Activated T-helper 2 cell treated with anti-CD3 and anti-CD28 coated beads, Interferon-gamma antibody, Interleukin-2, Interleukin-4, amounts not matched to agents 10 μg/mL and 5 μg/mL and 100 μg/mL, durations not matched to agents 14 hours and 24 hours and 36 hours (primary cell): ENCODE data around the gene FGF14. TPM values are rescaled to one million over a fixed set of nuclear protein-coding genes. Genes with fewer than 3 reads are reported as not detected.

Experiments
- DNase-seq: peaks from one replicate; pipeline ENCODE4 v3.0.0; 2021; ENCODE audit warnings: low spot score
- H3K27ac Mint-ChIP-seq: one replicate; pipeline ENCODE4 v1.8.0; 2021; ENCODE audit warnings: mixed read lengths
- H3K27me3 Mint-ChIP-seq: one replicate; pipeline ENCODE4 v1.8.0; 2021; ENCODE audit warnings: low read depth, mixed read lengths
- H3K36me3 Mint-ChIP-seq: one replicate; pipeline ENCODE4 v1.8.0; 2021; ENCODE audit warnings: low read depth, mixed read lengths
- H3K4me1 Mint-ChIP-seq: one replicate; pipeline ENCODE4 v1.8.0; 2021; ENCODE audit warnings: low read depth, mixed read lengths
- H3K4me3 Mint-ChIP-seq: one replicate; pipeline ENCODE4 v1.8.0; 2021; ENCODE audit warnings: low read depth, mild to moderate bottlenecking, moderate library complexity, mixed read lengths
- H3K9me3 Mint-ChIP-seq: one replicate; pipeline ENCODE4 v1.8.0; 2021; ENCODE audit warnings: mixed read lengths
- intact Hi-C: fragments of 100-400 bp; cut with micrococcal nuclease; formaldehyde crosslinking; loops from one replicate; pipeline ENCODE4 v1.15.1; 2023
- total RNA-seq: library from RNA; stranded (reverse); gene quantifications from 2 replicates; pipeline ENCODE4 v1.2.3, GENCODE V29; 2022

FGF14 gene
- total RNA-seq, 1 donor from 2014 or later = not detected

- Mint-ChIP-seq H3K27me3 (no peaks in the 10 kb centered on the region), H3K36me3 (no peaks in the 10 kb centered on the region), H3K9me3 (no peaks in the 10 kb centered on the region), H3K4me3 (no peak overlapping the region), H3K27ac (no peak overlapping the region), H3K4me1 (no peaks in the 10 kb centered on the region)
- intact Hi-C loops = no loop called here
- no peak for DNase-seq
These were observed 684.5 kb downstream of the FGF14 start for GRCh38 chr13:101717353-101717752.

- H3K4me1 Mint-ChIP-seq = no peaks in the 10 kb centered on the region
- DNase-seq = no peak
- H3K27me3 Mint-ChIP-seq = no peaks in the 10 kb centered on the region
- H3K9me3 Mint-ChIP-seq = no peaks in the 10 kb centered on the region
- no peak overlapping the region for H3K4me3 Mint-ChIP-seq
- no peak overlapping the region for H3K27ac Mint-ChIP-seq
- H3K36me3 Mint-ChIP-seq = no peaks in the 10 kb centered on the region
- intact Hi-C loops = no loop called here
These were observed 687.7 kb downstream of the FGF14 start for GRCh38 chr13:101714195-101714594.

- intact Hi-C loops = no loop called here
- DNase-seq = no peak
- no peaks in the 10 kb centered on the region for H3K27me3 Mint-ChIP-seq
These were observed 689.9 kb downstream of the FGF14 start for GRCh38 chr13:101712026-101712348.

GRCh38 chr13:101711307-101712025 is 690.4 kb downstream of the FGF14 start:
- DNase-seq = no peak
- Mint-ChIP-seq H3K27me3 (no peaks in the 10 kb centered on the region), H3K9me3 (no peaks in the 10 kb centered on the region), H3K4me1 (peaks cover 3% of the 10 kb centered on the region), H3K27ac (no peak overlapping the region), H3K36me3 (no peaks in the 10 kb centered on the region), H3K4me3 (no peak overlapping the region)
- intact Hi-C loops = no loop called here

More at GRCh38 chr13:101712026-101712348, 689.9 kb downstream of the FGF14 start:
- H3K4me3 Mint-ChIP-seq = no peak overlapping the region
- no peak overlapping the region for H3K27ac Mint-ChIP-seq
- no peaks in the 10 kb centered on the region for H3K4me1 Mint-ChIP-seq
- H3K9me3 Mint-ChIP-seq = no peaks in the 10 kb centered on the region
- H3K36me3 Mint-ChIP-seq = no peaks in the 10 kb centered on the region

GRCh38 chr13:101709952-101710351 is 691.9 kb downstream of the FGF14 start:
- Mint-ChIP-seq H3K27me3 (no peaks in the 10 kb centered on the region), H3K36me3 (no peaks in the 10 kb centered on the region), H3K4me3 (no peak overlapping the region), H3K9me3 (no peaks in the 10 kb centered on the region), H3K27ac (no peak overlapping the region), H3K4me1 (peaks cover 4% of the 10 kb centered on the region)
- DNase-seq = no peak
- intact Hi-C loops = no loop called here

GRCh38 chr13:101708115-101708514 is 693.7 kb downstream of the FGF14 start:
- peaks cover 4% of the 10 kb centered on the region for H3K4me1 Mint-ChIP-seq
- no peaks in the 10 kb centered on the region for H3K27me3 Mint-ChIP-seq
- intact Hi-C loops = no loop called here
- H3K4me3 Mint-ChIP-seq = no peak overlapping the region
- H3K9me3 Mint-ChIP-seq = no peaks in the 10 kb centered on the region
- DNase-seq = no peak
- H3K36me3 Mint-ChIP-seq = no peaks in the 10 kb centered on the region
- H3K27ac Mint-ChIP-seq = no peak overlapping the region

- H3K4me3 Mint-ChIP-seq = no peak overlapping the region
- no peaks in the 10 kb centered on the region for H3K27me3 Mint-ChIP-seq
- no peak for DNase-seq
- no peaks in the 10 kb centered on the region for H3K9me3 Mint-ChIP-seq
- intact Hi-C loops = no loop called here
- peaks cover 4% of the 10 kb centered on the region for H3K4me1 Mint-ChIP-seq
- H3K36me3 Mint-ChIP-seq = no peaks in the 10 kb centered on the region
- H3K27ac Mint-ChIP-seq = no peak overlapping the region
These were observed 694.2 kb downstream of the FGF14 start for GRCh38 chr13:101707659-101708058.

GRCh38 chr13:101706651-101707050 is 695.2 kb downstream of the FGF14 start:
- H3K36me3 Mint-ChIP-seq = no peaks in the 10 kb centered on the region
- no peaks in the 10 kb centered on the region for H3K27me3 Mint-ChIP-seq
- no peak overlapping the region for H3K4me3 Mint-ChIP-seq
- H3K9me3 Mint-ChIP-seq = no peaks in the 10 kb centered on the region
- H3K27ac Mint-ChIP-seq = no peak overlapping the region
- no peak for DNase-seq
- intact Hi-C loops = no loop called here
- H3K4me1 Mint-ChIP-seq = peaks cover 4% of the 10 kb centered on the region

GRCh38 chr13:101703838-101704237 is 698.0 kb downstream of the FGF14 start:
- no peaks in the 10 kb centered on the region for H3K9me3 Mint-ChIP-seq
- no peak for DNase-seq
- intact Hi-C loops = no loop called here
- no peak overlapping the region for H3K27ac Mint-ChIP-seq
- H3K4me3 Mint-ChIP-seq = no peak overlapping the region
- H3K4me1 Mint-ChIP-seq = peaks cover 4% of the 10 kb centered on the region
- H3K36me3 Mint-ChIP-seq = no peaks in the 10 kb centered on the region
- no peaks in the 10 kb centered on the region for H3K27me3 Mint-ChIP-seq

- H3K36me3 Mint-ChIP-seq = no peaks in the 10 kb centered on the region
- H3K4me3 Mint-ChIP-seq = no peak overlapping the region
- no peaks in the 10 kb centered on the region for H3K27me3 Mint-ChIP-seq
- peaks cover 4% of the 10 kb centered on the region for H3K4me1 Mint-ChIP-seq
- DNase-seq = no peak
- intact Hi-C loops = no loop called here
- H3K27ac Mint-ChIP-seq = no peak overlapping the region
- no peaks in the 10 kb centered on the region for H3K9me3 Mint-ChIP-seq
These were observed 698.8 kb downstream of the FGF14 start for GRCh38 chr13:101703081-101703480.

GRCh38 chr13:101700598-101700997 is 701.2 kb downstream of the FGF14 start:
- H3K4me3 Mint-ChIP-seq = no peak overlapping the region
- DNase-seq = no peak
- intact Hi-C loops = no loop called here
- H3K27ac Mint-ChIP-seq = no peak overlapping the region
- no peaks in the 10 kb centered on the region for H3K36me3 Mint-ChIP-seq
- H3K9me3 Mint-ChIP-seq = no peaks in the 10 kb centered on the region
- no peaks in the 10 kb centered on the region for H3K4me1 Mint-ChIP-seq
- H3K27me3 Mint-ChIP-seq = no peaks in the 10 kb centered on the region

- Mint-ChIP-seq H3K4me1 (no peaks in the 10 kb centered on the region), H3K27me3 (no peaks in the 10 kb centered on the region), H3K27ac (no peak overlapping the region), H3K9me3 (no peaks in the 10 kb centered on the region), H3K36me3 (no peaks in the 10 kb centered on the region), H3K4me3 (no peak overlapping the region)
- intact Hi-C loops = no loop called here
- DNase-seq = no peak
These were observed 703.4 kb downstream of the FGF14 start for GRCh38 chr13:101698400-101698799.

- no peaks in the 10 kb centered on the region for H3K9me3 Mint-ChIP-seq
- no peak for DNase-seq
- intact Hi-C loops = no loop called here
- H3K36me3 Mint-ChIP-seq = no peaks in the 10 kb centered on the region
- H3K27me3 Mint-ChIP-seq = no peaks in the 10 kb centered on the region
- no peak overlapping the region for H3K4me3 Mint-ChIP-seq
- H3K4me1 Mint-ChIP-seq = no peaks in the 10 kb centered on the region
- no peak overlapping the region for H3K27ac Mint-ChIP-seq
These were observed 704.1 kb downstream of the FGF14 start for GRCh38 chr13:101697745-101698144.
